K562 treated with DMSO at 1 percent for 48 hours (cell line): Measurements from ENCODE around the gene CDC16. TPM values are rescaled to one million over a fixed set of nuclear protein-coding genes. Genes with fewer than 3 reads are reported as not detected.

Experiments used
- total RNA-seq: library from RNA; unstranded; fragments of 300-600 nt; gene quantifications from 2 replicates; pipeline ENCODE4 v1.2.3, GENCODE V29; 2022; ENCODE audit warnings: low replicate concordance; ENCODE audit errors: extremely low read depth

CDC16 gene, protein sequence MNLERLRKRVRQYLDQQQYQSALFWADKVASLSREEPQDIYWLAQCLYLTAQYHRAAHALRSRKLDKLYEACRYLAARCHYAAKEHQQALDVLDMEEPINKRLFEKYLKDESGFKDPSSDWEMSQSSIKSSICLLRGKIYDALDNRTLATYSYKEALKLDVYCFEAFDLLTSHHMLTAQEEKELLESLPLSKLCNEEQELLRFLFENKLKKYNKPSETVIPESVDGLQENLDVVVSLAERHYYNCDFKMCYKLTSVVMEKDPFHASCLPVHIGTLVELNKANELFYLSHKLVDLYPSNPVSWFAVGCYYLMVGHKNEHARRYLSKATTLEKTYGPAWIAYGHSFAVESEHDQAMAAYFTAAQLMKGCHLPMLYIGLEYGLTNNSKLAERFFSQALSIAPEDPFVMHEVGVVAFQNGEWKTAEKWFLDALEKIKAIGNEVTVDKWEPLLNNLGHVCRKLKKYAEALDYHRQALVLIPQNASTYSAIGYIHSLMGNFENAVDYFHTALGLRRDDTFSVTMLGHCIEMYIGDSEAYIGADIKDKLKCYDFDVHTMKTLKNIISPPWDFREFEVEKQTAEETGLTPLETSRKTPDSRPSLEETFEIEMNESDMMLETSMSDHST
- total RNA-seq, result not detected in 2 replicates

GRCh38 chr13:114234645-114235421 lies at the start of gene CDC16:
Gene CDC16 (plus strand): TSS chr13:114234897. CDS start chr13:114235085, 188 bp downstream.

DNA sequence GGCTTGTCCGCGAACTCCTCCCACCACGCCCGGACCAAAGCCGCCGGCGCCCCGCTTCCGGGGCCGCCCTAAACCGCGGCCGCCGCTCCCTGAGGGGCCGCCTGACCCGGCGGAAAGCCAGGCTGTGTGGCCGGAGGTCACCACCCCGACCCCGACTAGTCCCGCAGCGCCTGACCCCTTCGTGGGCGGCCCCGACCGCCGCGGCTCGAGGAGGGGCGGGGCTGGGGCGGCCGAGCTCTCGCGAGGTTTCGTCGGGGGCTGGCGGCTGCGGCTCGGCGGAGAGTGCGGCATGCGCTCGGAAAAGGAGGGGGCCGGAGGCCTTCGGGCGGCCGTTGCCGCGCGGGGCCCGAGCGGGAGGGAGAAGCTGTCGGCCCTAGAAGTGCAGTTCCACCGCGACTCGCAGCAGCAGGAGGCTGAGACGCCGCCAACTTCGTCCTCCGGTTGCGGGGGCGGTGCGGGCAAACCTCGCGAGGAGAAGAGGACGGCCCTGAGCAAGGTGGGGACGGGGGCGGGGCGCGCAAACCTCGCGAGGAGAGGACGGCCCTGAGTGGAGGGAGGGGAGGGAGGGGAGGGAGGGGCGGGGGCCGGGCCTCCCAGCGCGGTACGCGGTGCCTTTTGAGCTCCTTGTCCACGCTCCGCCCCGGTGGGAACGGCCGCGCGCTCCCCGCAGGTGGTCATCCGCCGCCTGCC lies 46.8 kb downstream of the CDC16 start, which contains the start of gene UPF3A:
UPF3A (plus strand) TSS at position 251 of the 690 bp plus-strand sequence; CDS start at position 290, 39 bp downstream.

GRCh38 chr13:114314074-114314912 lies 79.6 kb downstream of the CDC16 start, which contains the start of gene CHAMP1:
Gene CHAMP1 (plus strand): TSS chr13:114314503. CDS start chr13:114323843, 9,340 bp downstream.

Other genes starting within 250 kb of the CDC16 start
- gene RASA3, start 102.3 kb upstream of the CDC16 start, total RNA-seq, result not detected in 2 replicates
- not detected in 2 replicates for gene CFAP97D2, start 55.6 kb upstream of the CDC16 start, total RNA-seq
- gene UPF3A, start 46.7 kb downstream of the CDC16 start, total RNA-seq, result not detected in 2 replicates
- gene CHAMP1, start 79.6 kb downstream of the CDC16 start, total RNA-seq, result not detected in 2 replicates